Measurements from ENCODE around the gene IGSF23.

- no peak for TF ChIP-seq CTCF (IDR thresholded peaks at IDR 0.05)
- TF ChIP-seq POLR2A (IDR thresholded peaks at IDR 0.05) = no peak
These were observed 15.4 kb downstream of the IGSF23 start for GRCh38 chr19:44628793-44629192.
